ENCODE measurements around the gene TBC1D1.

TBC1D1 gene

DNA sequence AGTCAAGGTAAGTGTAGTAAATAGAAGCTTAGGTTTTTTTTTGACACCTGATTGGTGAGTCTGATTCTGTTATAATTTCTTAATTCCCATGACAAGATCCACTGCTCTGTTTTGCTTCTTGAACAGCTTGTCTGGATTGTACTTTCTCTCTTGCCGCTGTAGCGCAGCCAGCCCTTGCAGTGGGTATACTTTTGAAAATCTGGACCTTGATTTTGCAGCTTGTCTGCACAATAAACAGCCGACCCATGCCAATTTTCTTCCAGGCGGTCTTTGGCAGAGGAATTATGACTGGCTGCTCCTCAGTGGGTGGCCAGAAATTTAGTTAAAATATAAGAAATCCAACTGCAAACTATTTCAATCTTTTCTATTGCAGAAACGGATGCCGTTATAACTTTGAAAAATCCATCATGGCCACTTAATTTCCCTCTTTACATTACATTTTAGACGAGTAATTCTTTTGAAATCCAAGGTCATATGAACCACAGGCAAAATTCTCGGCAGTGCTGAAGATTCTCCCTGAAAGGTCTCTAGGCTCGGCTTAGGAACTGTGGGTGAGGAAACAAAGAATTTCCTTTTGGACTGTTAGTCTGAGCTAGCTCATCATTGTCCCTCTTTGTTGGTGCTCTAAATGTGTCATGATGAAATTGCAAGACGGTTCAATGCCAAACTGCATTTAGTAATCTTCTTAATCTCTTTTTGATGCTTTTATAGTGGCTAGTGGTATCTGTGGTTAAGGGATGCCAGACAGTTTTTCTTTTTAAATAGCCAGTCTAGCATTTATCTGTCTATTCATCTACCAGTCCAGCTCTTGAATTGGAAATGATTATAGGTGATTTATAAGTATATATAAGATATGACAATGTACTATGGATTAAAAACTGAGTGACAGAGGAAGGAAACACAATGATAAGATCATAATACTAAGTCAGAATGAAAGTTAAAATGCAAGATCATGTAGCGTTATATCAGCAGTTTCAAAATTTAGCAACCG lies 37.8 kb downstream of the TBC1D1 start:
- peak in 2 of 5 experiments; percentile 26 to 77 for DNase-seq

GRCh38 chr4:37934096-37934495 lies 43.2 kb downstream of the TBC1D1 start:
- no peak for DNase-seq

- no peak for DNase-seq
Measured at GRCh38 chr4:37934609-37935008, 43.7 kb downstream of the TBC1D1 start.

DNA sequence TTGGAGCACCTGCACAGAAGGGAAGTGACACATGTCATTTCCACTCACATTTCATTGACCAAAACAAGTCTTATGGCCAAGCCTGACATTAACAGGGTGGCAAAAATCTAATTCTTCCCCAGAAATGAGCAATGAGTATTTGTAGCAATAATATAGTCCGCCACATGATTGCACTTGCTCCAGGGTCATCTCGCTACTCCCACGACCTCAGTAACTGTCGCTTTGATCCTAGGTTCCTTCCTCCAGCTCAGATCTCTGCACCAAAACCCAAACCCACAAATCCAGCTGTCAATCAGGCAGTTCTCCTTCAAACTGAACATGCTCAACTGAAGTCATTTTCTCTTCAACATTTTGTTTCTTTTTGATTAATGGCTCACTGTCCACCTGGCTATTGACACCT lies 44.1 kb downstream of the TBC1D1 start:
- DNase-seq, result no peak

DNA sequence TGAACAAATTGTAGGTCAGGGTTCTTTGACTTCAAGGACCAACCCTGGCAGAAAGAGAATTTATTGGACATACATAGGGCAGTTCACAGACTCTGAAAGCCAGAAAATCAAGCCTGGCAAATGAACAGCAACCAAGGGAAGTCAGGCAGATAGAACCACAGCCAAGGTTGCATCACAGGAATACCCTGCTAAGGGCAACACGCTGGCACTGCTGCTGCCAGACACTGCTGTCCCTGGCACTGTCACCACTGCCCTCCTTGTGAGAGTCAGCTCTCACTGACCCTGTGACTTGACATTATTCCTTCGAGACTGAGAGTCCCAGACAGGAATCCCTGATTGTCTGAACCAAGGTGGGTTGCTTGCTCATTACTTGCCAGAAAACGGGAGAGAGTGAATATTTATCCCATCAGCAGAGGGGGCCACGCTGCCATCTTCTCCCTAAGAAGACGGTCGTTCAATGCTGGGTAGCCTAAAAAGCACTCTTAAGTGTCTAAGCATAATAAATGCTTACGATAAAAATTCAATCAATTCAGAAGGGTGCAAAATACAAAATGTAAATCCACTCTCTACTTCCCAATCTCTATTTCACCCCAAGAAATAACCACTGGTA lies 46.1 kb downstream of the TBC1D1 start:
- no peak for DNase-seq

- no peak for DNase-seq
Measured at GRCh38 chr4:37938208-37938607, 47.3 kb downstream of the TBC1D1 start.

DNA sequence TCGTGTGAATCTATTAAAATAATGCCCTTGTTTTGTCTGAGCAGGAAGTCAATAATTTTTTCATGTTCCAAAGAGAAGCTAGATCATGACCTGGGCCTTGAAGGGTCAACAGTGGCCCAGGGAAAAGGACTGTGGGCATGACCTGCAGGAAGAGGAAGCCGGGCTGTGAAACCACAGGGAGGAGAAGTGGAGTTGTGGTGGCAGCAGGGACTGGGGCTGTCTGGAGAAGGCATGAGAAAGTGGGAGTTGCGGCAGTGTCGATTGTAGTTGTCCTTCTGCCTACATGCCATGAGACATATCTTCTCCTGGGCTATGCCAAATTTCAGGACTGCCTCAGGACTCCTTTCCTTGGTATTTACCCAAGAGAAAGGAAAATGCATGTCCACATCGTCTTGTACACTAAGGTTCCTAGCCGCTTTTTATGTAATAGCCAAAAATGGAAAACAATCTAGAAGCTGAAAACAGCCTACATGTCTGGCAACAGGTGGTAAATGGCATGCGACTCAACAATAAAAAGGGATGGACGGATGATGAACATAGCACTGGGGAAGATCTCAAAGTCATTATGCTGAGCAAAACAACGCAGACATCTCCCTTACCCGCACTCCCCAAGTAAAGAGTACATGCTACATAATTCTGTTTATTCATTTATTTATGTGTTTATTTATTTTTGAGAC lies 55.8 kb downstream of the TBC1D1 start:
- DNase-seq, result no peak

DNA sequence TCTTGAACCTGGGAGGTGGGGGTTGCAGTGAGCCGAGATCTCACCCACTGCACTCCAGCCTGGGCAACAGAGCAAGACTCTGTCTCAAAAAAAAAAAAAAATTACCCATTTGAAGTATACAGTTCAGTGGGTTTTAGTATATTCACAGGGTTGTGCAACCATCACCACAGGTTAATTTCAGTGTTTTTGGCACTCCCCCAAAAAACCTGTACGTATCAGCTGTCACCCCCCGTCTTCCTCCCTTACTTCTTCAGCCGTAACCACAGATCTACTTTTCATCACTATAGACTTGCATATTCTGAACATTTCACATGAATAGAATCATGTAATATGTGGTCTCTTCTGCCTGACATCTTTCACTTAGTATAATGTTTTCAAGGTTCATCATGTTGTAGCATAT lies 57.7 kb downstream of the TBC1D1 start:
- peak in 2 of 5 experiments; percentile 15 to 45 for DNase-seq

DNA sequence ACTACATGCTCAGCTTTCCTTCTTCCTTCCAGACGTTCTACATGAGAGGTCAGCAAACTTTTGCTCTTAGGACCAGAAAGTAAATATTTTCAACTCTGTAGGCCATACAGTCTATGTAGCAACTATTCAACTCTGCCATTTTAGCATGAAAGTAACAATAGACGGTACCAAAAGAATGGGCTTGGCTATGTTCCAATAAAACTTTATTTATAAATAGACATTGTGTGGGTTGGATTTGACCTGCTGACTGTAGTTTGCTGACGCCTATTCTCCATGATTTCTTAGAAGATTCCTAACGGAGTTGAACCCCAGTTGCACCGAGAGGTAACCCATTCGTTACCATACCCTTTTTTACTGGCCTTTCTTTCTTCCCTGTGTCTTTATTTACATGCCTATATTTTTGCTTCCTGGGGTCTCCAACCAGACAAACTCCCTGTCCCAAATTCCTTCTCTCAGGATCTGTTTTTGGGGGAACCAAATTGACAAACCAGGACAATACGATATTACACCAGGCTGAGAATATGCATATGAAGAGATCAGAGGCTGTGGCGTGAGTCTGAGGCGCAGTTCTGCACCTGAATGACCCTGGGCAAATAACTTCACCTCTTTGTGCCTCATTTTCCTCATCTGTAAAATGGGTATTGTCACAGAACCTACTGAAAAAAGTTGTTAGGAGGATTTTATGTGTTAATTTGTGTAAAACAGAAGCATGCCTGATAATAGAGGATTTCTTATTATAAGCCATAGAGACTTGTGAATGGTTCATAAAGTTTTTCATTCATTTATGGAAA lies 58.9 kb downstream of the TBC1D1 start:
- DNase-seq, result no peak

DNA sequence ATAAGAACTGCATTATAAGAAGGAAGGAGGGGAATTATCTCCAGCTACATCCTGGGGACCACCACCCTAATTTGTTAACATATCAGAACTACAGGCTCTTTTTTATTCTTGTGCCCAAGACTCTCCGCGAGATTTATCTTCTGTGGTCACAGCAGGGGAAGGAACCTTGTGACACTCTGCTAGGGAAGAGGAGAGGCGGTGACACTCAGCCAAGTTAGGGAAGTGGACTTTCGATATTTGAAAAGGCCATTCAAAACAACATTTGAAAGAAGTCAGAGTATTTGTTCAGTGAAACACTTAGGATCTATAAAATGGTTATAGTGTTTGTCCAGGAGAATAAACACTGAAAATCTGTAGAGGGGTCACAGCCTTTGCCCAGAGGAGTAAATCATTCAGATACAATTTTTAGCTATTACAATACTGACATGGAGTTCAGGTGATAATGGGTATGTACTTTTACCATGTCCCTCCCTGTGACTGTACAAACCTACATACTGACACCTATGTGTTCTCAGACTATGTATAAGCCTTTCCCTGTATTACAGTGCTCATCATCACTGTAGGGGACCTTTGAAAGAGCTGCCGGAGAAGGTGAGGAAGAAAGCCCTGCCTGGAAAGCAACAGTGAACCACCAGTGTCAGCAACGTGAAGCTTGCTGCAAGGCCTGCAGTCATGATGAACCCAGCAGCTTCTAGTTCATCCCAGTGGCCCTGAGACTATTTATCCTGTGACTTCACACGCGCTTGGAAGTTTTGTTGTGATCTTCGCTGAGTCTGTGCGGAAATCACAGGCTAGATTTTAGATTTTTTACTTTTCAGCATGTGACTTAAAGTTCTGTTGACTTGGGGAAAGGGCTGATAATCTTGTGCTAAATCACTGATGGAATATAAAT lies 60.8 kb downstream of the TBC1D1 start:
- DNase-seq, result no peak

DNA sequence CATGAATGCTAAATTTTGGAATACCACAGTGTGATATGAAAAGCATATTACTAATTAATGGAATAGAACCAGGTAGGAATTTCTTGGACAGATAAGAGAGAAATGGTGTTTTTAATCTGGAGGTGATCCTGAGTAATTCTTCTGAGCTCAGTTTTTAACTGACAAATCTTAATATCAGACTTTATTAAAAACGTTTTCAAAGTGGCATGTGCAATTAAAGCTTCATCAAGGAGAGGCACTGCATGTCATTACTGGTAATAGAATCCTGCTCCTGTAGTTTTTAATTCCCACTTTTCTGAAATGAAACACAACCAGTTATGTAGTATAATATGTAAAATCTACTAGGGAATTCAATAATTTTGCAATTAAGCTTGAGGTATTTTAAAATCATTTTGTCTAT lies 62.3 kb downstream of the TBC1D1 start:
- DNase-seq, result no peak

GRCh38 chr4:37953620-37954293 lies 62.9 kb downstream of the TBC1D1 start:
- no peak for DNase-seq

GRCh38 chr4:37956941-37957340 lies 66.1 kb downstream of the TBC1D1 start:
- no peak for DNase-seq

GRCh38 chr4:37958932-37959331 lies 68.0 kb downstream of the TBC1D1 start:
- DNase-seq, result no peak

DNA sequence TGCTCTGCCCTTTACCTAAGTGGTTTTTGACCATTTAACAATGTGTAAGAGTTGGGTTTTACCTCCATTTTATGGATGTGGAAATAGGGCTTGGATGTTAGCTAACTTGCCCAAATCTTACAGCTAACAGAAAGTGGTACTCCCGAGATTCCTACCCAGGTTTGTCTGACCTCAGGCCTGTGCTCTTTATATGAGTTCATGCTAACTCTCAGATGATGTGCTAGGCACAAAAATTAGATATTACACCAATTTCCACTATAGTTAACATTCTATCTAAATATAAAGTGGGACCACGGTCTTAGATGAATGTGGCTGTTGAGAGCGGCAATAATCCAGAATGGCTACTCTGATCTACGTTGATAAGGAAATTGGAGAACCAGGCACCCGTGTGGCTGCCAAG lies 69.2 kb downstream of the TBC1D1 start, which contains the start of gene PTTG2:
TSS of gene PTTG2 (plus strand) at position 301 of the 400 bp plus-strand sequence. CDS start at position 338, 37 bp downstream.
- DNase-seq, result no peak

DNA sequence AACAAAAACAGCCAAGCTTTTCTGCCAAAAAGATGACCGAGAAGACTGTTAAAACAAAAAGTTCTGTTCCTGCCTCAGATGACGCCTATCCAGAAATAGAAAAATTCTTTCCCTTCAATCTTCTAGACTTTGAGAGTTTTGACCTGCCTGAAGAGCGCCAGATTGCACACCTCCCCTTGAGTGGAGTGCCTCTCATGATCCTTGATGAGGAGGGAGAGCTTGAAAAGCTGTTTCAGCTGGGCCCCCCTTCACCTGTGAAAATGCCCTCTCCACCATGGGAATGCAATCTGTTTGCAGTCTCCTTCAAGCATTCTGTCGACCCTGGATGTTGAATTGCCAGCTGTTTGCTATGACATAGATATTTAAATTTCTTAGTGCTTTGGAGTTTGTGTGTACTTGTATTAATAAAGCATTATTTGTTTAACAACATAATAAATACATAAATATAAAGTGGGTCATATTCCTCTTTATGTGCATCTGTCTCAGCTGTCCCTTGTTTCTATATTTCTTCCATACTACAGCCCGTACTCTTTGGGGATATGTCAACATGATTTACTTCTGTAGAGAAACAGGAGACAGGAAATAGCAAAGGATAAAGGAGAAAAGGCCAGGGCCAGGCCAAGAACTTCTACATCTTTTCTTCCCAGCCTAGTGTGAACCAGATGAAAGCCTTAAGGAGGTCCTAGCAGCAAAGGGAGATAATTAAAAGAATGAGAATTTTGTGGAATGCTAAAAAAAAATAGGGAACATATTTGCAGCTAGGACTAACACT lies 70.0 kb downstream of the TBC1D1 start:
- DNase-seq, result no peak

GRCh38 chr4:37964734-37965457 lies 74.0 kb downstream of the TBC1D1 start:
- DNase-seq, result no peak

GRCh38 chr4:37966044-37966443 lies 75.2 kb downstream of the TBC1D1 start:
- DNase-seq, result no peak

DNA sequence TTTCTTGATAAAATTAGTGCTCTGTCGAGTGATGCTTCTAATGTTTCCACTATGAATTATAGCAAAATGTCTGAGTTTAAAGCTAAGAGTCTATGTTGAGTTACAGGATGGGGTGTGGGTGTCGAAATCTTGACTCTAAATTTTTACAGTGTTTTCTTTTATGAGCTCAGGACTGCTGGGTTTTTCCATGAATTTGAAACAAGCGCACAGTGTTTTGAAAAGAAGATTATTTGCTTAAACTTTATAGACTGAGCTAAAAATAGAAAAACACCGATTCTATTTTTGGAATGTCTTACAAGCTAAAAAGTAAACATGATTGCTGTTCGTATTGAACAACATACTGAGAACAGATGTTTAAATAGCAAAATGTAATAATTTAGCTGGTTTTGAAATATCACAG lies 76.9 kb downstream of the TBC1D1 start:
- no peak for DNase-seq

Measured in T-helper 2 cell (primary cell).